Epithelial cell of esophagus (primary cell): Measurements from ENCODE around the gene WDR27.

Experiments used
- DNase-seq: peaks from one replicate; pipeline ENCODE4 v3.0.0; 2010; ENCODE audit warnings: low read depth
- H3K4me3 ChIP-seq: 2 replicates; pipeline ENCODE4 v1.5.1; 2011; ENCODE audit warnings: mild to moderate bottlenecking, low read length, control low read depth
- CTCF ChIP-seq: IDR thresholded peaks from 2 replicates; pipeline ENCODE4 v1.5.1; 2011; ENCODE audit warnings: low read depth, mild to moderate bottlenecking, low read length, control low read depth, inconsistent platforms; ENCODE audit not compliant: insufficient read depth; ENCODE audit errors: missing control alignments

The WDR27 gene

GRCh38 chr6:169454204-169454871 is 247.5 kb downstream of the WDR27 start:
- no peak overlapping the region for H3K4me3 ChIP-seq
- peak; percentile 59 for DNase-seq
- no peak for TF ChIP-seq CTCF

GRCh38 chr6:169452869-169453620 is 248.8 kb downstream of the WDR27 start:
- TF ChIP-seq CTCF, result no peak
- DNase-seq, result no peak
- no peak overlapping the region for H3K4me3 ChIP-seq

- peak overlapping the region; percentile 31 for H3K4me3 ChIP-seq
These were observed 249.5 kb downstream of the WDR27 start for GRCh38 chr6:169452117-169452868.

GRCh38 chr6:169451065-169451838 is 250.6 kb downstream of the WDR27 start:
- no peak overlapping the region for H3K4me3 ChIP-seq
- DNase-seq, result peak; percentile 8
- TF ChIP-seq CTCF, result no peak

More at GRCh38 chr6:169452117-169452868, 249.5 kb downstream of the WDR27 start:
- TF ChIP-seq CTCF, result no peak
- peak; percentile 84 for DNase-seq

- DNase-seq, result no peak
- no peak overlapping the region for H3K4me3 ChIP-seq
- no peak for TF ChIP-seq CTCF
These were observed 251.7 kb downstream of the WDR27 start for GRCh38 chr6:169450097-169450496.

- DNase-seq, result no peak
- no peak for TF ChIP-seq CTCF
- no peak overlapping the region for H3K4me3 ChIP-seq
These were observed 252.6 kb downstream of the WDR27 start for GRCh38 chr6:169449221-169449620.
